Measurements from ENCODE around the gene GNAQ. TPM values are rescaled to one million over a fixed set of nuclear protein-coding genes. Genes with fewer than 3 reads are reported as not detected.

The GNAQ gene
- total RNA-seq, 1 donor from 2014 or later = 0.20 TPM

- no peak overlapping the region for H3K4me3 Mint-ChIP-seq
- DNase-seq (no peak), ATAC-seq (ENCODE audit: low read depth) (no peak)
- peaks cover 9% of the 10 kb centered on the region for H3K4me1 Mint-ChIP-seq
- CTCF ChIA-PET = no interaction called here
- peaks cover 2% of the 10 kb centered on the region for H3K27me3 Mint-ChIP-seq
- no peak overlapping the region for H3K27ac Mint-ChIP-seq
- POLR2A ChIA-PET = no interaction called here
- intact Hi-C loops (cut with micrococcal nuclease) = no loop called here
- no peak for TF ChIP-seq CTCF (IDR thresholded peaks at IDR 0.05)
- H3K9me3 Mint-ChIP-seq = no peaks in the 10 kb centered on the region
- H3K36me3 Mint-ChIP-seq (ENCODE audit: low read depth) = no peaks in the 10 kb centered on the region
Observed at GRCh38 chr9:77844415-77844814, 187.2 kb downstream of the GNAQ start.

- POLR2A ChIA-PET = no interaction called here
- H3K4me3 Mint-ChIP-seq = no peak overlapping the region
- intact Hi-C loops (cut with micrococcal nuclease) = no loop called here
- DNase-seq (no peak), ATAC-seq (ENCODE audit: low read depth) (no peak)
- H3K9me3 Mint-ChIP-seq = no peaks in the 10 kb centered on the region
- no peaks in the 10 kb centered on the region for H3K36me3 Mint-ChIP-seq (ENCODE audit: low read depth)
- H3K27me3 Mint-ChIP-seq = peaks cover 2% of the 10 kb centered on the region
- H3K4me1 Mint-ChIP-seq = peaks cover 9% of the 10 kb centered on the region
- no peak overlapping the region for H3K27ac Mint-ChIP-seq
- no peak for TF ChIP-seq CTCF (IDR thresholded peaks at IDR 0.05)
- CTCF ChIA-PET = no interaction called here
Observed at GRCh38 chr9:77843871-77844155, 187.8 kb downstream of the GNAQ start.

- Mint-ChIP-seq H3K27ac (no peak overlapping the region), H3K4me1 (peaks cover 9% of the 10 kb centered on the region), H3K4me3 (no peak overlapping the region), H3K27me3 (peaks cover 2% of the 10 kb centered on the region), H3K36me3 (ENCODE audit: low read depth) (no peaks in the 10 kb centered on the region), H3K9me3 (no peaks in the 10 kb centered on the region)
- ATAC-seq (ENCODE audit: low read depth) (no peak), DNase-seq (no peak)
- intact Hi-C loops (cut with micrococcal nuclease) = no loop called here
- no peak for TF ChIP-seq CTCF (IDR thresholded peaks at IDR 0.05)
- CTCF ChIA-PET = no interaction called here
- POLR2A ChIA-PET = no interaction called here
Observed at GRCh38 chr9:77843076-77843870, 188.3 kb downstream of the GNAQ start.

GRCh38 chr9:77841739-77842386 lies 189.7 kb downstream of the GNAQ start:
- H3K27ac Mint-ChIP-seq = no peak overlapping the region
- H3K27me3 Mint-ChIP-seq = peaks cover 2% of the 10 kb centered on the region
- intact Hi-C loops (cut with micrococcal nuclease) = no loop called here
- peaks cover 9% of the 10 kb centered on the region for H3K4me1 Mint-ChIP-seq
- no peak for TF ChIP-seq CTCF (IDR thresholded peaks at IDR 0.05)
- peak; percentile 57 for ATAC-seq (ENCODE audit: low read depth)
- POLR2A ChIA-PET = no interaction called here
- H3K9me3 Mint-ChIP-seq = no peaks in the 10 kb centered on the region
- no peaks in the 10 kb centered on the region for H3K36me3 Mint-ChIP-seq (ENCODE audit: low read depth)
- CTCF ChIA-PET = interaction anchor here (0.9 kb wide), 1 partner anchor 194 kb away, joined by 3 read pairs; no protein-coding TSS in a partner anchor
- no peak for DNase-seq
- H3K4me3 Mint-ChIP-seq = no peak overlapping the region

GRCh38 chr9:77839459-77840140 lies 192.0 kb downstream of the GNAQ start:
- CTCF ChIA-PET = no interaction called here
- TF ChIP-seq CTCF (IDR thresholded peaks at IDR 0.05) = no peak
- Mint-ChIP-seq H3K27me3 (peaks cover 2% of the 10 kb centered on the region), H3K4me3 (no peak overlapping the region), H3K9me3 (no peaks in the 10 kb centered on the region), H3K36me3 (ENCODE audit: low read depth) (no peaks in the 10 kb centered on the region), H3K27ac (no peak overlapping the region), H3K4me1 (peaks cover 9% of the 10 kb centered on the region)
- ATAC-seq (ENCODE audit: low read depth) (no peak), DNase-seq (no peak)
- POLR2A ChIA-PET = no interaction called here
- intact Hi-C loops (cut with micrococcal nuclease) = no loop called here
